HG03175 (cell line): ENCODE data around the gene CFTR.

ENCODE experiments used
- ATAC-seq: cut with Tn5 transposase; IDR thresholded peaks from one replicate; pipeline ENCODE4 v1.9.1; 2021; ENCODE audit warnings: mild to moderate bottlenecking, moderate library complexity; ENCODE audit not compliant: unreplicated experiment

The CFTR gene

GRCh38 chr7:117640465-117640864, 160.6 kb downstream of the CFTR start:
- no peak for ATAC-seq

GRCh38 chr7:117645481-117646165, 165.8 kb downstream of the CFTR start:
- ATAC-seq, result no peak

- no peak for ATAC-seq
Measured at GRCh38 chr7:117648203-117648866, 168.5 kb downstream of the CFTR start.

GRCh38 chr7:117652943-117653680, 173.3 kb downstream of the CFTR start:
- ATAC-seq, result no peak

- ATAC-seq, result no peak
Measured at GRCh38 chr7:117654780-117655179, 175.0 kb downstream of the CFTR start.

- no peak for ATAC-seq
Measured at GRCh38 chr7:117656806-117657205, 177.0 kb downstream of the CFTR start.

- no peak for ATAC-seq
Measured at GRCh38 chr7:117659531-117660011, 179.7 kb downstream of the CFTR start.

- ATAC-seq, result no peak
Measured at GRCh38 chr7:117661328-117661727, 181.5 kb downstream of the CFTR start.

- ATAC-seq, result no peak
Measured at GRCh38 chr7:117664047-117664446, 184.2 kb downstream of the CFTR start.

GRCh38 chr7:117665368-117665767, 185.5 kb downstream of the CFTR start:
- ATAC-seq, result no peak

- no peak for ATAC-seq
Measured at GRCh38 chr7:117666031-117666430, 186.2 kb downstream of the CFTR start.

- ATAC-seq, result no peak
Measured at GRCh38 chr7:117666689-117667088, 186.9 kb downstream of the CFTR start.

- no peak for ATAC-seq
Measured at GRCh38 chr7:117667456-117667855, 187.6 kb downstream of the CFTR start.

GRCh38 chr7:117669818-117670217, 190.0 kb downstream of the CFTR start:
- ATAC-seq, result no peak

- no peak for ATAC-seq
Measured at GRCh38 chr7:117672453-117672852, 192.6 kb downstream of the CFTR start.

GRCh38 chr7:117673367-117673766, 193.5 kb downstream of the CFTR start:
- no peak for ATAC-seq

- peak; percentile 51 for ATAC-seq
Measured at GRCh38 chr7:117673839-117674238, 194.0 kb downstream of the CFTR start.

- ATAC-seq, result no peak
Measured at GRCh38 chr7:117674617-117675016, 194.8 kb downstream of the CFTR start.

- no peak for ATAC-seq
Measured at GRCh38 chr7:117675497-117676435, 195.9 kb downstream of the CFTR start.

GRCh38 chr7:117679120-117679519, 199.3 kb downstream of the CFTR start:
- ATAC-seq, result no peak
